GM21360 (cell line): ENCODE results near the gene ATG9A.

Source experiments
- ATAC-seq: cut with Tn5 transposase; IDR thresholded peaks from one replicate; pipeline ENCODE4 v1.9.1; 2021; ENCODE audit warnings: mild to moderate bottlenecking, moderate library complexity; ENCODE audit not compliant: unreplicated experiment

Gene ATG9A

DNA sequence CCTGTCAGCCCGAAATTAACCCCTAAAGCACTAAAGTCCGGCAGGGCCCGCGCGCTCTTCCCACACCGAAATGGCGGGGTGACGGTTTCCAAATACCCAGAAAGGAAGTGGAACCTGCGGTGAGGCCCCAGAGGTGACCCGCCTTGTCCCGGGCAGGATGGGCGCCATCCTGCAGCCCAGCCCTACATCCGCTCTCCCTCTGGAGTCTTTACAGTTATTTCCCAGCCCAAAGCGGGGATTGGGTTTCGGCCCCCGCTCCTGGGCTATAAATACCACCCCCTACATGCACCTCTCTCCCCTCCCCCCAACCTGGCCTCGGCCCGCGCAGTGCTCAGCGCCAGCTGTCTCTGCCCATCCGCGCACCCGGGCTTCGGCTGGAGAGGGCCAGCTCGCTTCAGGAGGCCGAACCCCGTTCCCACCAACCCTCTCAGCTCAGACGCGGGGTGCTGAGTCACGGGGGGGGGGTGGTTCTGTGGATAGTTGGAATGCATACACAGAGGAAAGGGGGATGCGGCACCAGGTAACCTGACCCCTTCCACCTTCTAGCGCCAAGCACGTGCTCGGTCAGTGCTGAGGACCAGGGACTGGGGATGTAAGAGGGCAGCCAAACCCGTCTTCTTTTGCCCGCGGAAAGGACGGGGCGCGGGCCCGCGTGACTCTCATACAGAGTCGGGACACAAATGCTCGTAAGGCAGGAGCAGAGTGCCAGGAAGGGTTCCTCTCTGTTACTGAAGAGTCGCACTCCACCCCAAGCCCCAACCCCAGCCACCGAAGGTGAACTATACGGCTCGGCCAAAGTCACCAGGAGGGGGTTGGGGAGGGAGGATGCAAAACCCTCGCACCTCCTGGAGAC is 23.7 kb upstream of the ATG9A start, which contains the start of gene TUBA4B:
Gene TUBA4B (plus strand): TSS at position 344 of the 853 bp plus-strand sequence. CDS start 165 bp downstream, at position 509.
- peak; percentile 11 for ATAC-seq

DNA sequence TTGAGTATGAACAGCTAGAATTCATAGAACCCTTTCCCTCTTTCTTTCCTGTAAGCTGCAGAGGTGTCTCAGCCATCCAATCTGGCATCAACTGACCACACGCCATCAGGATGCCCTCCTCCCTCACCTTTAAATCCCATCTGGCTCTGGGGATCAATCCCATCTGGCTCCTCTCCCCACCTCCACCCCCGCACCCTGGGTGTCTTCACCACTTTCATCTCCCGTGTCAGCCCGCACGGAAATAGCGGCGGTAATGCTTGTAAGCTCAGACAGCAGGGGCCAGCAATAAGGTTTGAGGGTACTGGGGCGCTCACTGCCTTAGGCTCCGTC is 23.1 kb upstream of the ATG9A start:
- ATAC-seq: no peak

DNA sequence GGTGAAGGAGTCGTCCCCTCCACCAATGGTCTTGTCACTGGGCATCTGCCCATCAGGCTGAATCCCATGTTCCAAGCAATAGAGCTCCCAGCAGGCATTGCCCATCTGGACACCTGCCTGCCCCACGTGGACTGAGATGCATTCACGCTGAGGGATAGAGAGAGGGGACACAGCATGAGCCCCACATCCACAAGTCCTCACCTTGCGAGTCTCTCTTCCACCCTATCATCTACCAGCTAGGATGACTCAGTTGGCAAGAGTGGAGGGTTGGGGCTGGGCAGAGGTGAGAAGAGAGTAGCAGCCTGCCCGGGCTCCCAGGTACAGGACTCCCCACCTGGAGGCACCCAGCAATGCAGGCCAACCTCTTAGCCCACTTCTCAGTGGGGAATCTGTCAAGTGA is 22.6 kb upstream of the ATG9A start:
- no peak for ATAC-seq

DNA sequence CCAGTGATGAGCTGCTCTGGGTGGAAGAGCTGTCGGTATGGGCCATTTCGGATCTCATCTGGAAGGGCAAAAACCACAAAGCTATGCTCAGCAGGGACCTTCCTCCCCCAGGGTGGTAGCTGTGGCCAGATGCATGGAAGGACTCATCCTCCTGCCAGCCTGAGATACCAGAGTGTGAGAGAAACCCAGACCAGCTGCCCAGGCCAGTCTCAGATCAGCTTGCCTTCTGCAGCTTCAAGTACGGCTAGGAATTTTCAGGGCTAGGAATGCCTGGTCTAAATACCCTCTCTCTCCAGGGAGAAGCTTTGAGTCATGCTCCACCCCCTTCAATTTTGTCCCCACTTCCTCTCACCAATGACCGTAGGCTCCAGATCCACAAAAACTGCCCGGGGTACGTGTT is 22.2 kb upstream of the ATG9A start:
- no peak for ATAC-seq

DNA sequence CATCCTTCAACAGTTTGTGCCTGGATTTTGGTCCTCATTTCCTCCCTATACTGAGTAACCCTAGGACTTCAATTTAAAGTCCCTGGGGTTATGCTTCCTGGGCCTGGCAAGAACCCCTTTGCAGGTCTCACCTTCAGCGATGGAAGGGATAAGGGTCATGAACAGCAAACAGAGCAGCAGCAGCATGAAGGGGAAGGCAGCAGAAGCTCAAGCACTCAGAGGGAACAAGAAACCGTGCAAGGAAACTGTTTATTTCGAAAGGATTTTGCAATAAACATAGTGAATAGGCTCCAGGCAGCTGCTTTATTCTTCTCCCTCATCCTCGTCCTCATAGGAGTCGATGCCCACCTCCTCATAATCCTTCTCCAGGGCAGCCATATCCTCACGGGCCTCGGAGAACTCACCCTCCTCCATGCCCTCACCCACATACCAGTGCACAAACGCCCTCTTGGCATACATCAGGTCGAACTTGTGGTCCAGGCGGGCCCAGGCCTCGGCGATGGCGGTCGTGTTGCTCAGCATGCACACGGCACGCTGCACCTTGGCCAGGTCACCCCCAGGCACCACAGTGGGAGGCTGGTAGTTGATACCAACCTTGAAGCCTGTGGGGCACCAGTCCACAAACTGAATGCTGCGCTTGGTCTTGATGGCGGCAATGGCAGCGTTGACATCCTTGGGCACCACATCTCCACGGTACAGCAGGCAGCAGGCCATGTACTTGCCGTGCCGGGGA is 20.8 kb upstream of the ATG9A start:
- no peak for ATAC-seq

DNA sequence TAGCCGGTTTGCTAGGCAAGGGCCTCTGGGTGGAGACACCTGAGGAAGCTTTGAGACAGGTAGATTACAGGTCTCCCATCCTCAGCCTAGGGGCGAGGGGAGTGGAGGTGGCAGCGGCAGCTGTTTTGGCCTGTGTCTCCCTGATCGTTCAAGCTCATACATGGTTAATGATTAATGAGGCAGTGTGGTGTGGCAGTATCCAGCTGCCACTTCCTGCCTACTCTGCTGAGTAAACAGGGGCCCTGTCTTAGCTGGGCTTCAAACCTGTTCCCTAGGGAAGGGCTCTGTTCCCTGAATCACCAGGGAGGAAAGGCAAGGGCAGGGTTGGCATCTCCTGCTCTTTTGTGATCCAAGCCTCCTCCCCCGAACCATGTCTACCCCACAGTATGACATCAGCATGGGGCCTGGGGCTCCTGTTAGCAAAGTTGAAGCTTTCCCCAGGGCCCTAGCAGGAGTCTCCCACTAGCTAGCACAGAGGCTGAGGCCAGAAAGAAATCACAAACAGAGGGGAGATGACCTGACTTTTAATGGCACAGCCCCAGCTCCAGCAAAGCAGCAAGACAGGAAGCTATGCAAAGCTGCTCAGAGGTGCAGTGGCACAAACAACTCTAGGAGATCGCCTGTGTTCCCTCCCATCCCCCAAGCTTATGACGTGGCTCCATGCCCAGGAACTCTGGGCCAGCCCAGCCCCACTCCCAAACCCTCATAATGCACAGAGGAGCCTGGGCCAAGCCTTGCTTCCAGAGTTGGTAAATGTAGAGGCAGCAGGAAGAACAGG is 20.0 kb upstream of the ATG9A start:
- no peak for ATAC-seq

DNA sequence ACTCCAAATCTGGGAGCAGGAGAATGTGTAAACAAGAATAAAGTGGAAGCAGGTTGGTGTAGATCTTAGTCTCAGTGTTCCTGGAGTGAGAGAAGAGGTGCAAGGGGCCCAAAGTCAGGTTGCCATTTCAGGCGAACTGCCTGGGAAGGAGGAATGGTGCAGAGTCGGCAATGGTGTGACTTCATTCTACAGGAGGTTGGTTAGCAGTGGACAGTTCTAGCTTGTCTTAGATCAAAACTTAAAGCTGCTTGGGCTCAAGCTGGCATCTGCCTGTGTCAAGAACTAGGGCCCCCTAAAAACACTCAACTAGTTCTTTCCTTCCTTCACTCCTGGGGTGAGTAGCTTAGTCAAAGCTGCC is 19.4 kb upstream of the ATG9A start:
- no peak for ATAC-seq

DNA sequence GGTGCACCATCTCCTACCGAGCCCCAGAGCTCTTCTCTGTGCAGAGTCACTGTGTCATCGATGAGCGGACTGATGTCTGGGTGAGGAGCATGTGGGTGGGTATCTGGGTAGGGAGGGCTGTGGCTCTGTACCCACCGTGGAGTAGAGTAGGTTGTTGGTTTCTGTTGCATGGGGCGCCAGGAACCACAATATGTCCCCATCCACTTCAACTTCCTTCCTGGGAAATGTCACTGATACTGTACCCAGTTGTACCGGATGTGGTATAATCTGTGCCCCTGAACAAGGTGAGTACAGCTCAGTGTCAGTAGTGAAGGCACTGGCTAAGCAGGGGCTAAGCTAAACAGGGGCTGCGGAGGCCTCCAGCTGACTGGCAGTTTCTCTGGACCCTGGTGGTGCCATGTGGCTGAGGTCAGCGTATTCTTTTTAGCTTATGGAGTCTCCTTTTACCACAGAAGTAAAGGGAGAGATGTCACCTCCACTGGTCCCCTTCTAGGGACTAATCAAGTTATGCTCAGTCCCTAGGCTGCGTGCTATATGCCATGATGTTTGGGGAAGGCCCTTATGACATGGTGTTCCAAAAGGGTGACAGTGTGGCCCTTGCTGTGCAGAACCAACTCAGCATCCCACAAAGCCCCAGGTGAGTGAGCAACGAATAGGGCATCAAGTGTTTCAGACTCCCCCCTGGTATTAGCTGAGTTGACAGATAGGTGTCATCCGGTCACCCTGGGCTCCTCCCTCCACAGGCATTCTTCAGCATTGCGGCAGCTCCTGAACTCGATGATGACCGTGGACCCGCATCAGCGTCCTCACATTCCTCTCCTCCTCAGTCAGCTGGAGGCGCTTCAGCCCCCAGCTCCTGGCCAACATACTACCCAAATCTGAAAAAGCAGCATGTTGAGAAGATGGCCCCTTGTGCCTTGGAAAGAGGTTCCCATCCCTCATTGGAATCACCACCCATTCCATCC is 18.5 kb upstream of the ATG9A start:
- no peak for ATAC-seq

DNA sequence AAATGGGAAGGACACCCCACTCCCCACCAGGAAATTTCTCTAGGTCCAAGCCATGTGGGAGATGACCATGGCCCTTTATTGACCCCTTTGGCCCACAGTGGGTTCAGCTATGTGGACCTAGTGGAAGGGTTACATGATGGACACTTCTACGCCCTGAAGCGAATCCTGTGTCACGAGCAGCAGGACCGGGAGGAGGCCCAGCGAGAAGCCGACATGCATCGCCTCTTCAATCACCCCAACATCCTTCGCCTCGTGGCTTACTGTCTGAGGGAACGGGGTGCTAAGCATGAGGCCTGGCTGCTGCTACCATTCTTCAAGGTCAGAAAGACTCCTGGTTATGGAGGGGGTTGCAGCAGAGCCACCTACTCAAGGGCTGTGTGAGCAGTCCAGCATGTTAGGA is 17.1 kb upstream of the ATG9A start:
- no peak for ATAC-seq

DNA sequence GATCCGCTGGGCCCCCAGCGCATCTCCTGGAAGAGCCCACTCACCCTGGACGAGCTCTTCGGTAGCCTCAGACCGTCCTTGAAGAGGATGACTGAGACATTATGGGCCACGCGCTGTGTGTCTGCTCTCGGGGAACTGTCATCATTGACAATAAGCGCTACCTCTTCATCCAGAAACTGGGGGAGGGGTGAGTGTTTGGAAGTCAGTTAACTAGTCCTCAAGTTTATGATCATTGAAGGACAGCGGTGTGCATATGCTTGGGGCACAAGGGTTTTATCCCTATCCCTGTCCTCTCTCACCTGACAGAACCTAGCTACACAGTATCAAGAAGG is 16.4 kb upstream of the ATG9A start:
- no peak for ATAC-seq

DNA sequence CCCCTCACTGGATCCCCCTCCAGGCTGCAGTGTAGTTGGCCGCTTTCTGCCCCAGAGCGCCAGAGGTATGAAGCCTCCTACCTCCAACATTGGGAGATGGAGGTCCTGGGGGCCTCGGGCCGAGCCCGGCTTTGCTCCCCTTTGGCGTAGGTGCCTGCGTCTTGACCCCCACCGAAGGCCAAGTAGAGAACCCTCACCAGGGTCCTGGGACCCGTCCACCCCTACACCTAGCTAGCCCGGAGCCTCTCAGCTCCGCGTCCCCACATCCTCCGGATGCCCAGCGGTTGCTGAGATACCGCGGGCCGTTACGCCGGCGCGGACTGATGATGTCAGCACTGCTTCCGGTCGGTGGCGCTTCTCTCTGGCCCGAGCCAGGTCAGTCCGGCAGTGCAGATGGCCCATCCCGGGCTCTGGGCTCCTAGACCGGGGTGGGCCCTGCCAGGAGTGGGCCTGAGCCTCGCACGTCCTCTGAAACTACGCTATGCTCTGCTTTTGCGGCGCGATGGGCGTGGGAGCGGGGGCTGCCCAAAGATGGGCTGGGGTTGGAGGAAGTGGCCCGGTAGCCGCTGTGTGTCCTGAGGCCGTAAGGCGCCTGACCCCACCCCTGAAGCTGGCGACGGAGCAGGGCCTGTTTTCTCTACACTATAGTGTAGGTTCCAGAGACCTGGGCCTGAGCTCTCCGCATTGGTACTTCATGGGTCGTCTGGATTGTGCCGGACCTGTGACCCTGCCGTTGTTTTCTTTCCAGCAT is 15.9 kb upstream of the ATG9A start, which contains the start of the genes GLB1L and STK16:
Gene GLB1L (minus strand): TSS at position 297 of the 751 bp plus-strand sequence. CDS start 1,871 bp downstream, outside the sequence.
Gene STK16 (plus strand): TSS at position 332 of the 751 bp plus-strand sequence. CDS start 521 bp downstream, outside the sequence.
- ATAC-seq: peak; percentile 78

DNA sequence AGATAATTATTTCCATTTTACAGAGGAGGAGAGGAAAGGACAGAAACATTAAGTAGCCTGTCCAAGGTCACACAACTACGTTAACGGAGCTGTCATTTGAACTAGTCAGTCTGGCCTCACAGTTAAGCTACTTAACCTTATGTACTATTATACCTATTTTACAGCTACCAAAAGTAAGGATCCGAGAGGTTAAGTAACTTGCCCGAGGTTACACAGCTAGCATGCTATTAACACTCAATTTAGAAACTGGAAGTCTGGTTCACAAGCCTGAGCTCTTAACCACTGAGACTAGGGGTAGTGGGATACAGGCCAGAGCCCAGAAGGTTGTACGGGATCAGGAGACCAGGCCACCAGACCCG is 15.3 kb upstream of the ATG9A start:
- ATAC-seq: no peak

DNA sequence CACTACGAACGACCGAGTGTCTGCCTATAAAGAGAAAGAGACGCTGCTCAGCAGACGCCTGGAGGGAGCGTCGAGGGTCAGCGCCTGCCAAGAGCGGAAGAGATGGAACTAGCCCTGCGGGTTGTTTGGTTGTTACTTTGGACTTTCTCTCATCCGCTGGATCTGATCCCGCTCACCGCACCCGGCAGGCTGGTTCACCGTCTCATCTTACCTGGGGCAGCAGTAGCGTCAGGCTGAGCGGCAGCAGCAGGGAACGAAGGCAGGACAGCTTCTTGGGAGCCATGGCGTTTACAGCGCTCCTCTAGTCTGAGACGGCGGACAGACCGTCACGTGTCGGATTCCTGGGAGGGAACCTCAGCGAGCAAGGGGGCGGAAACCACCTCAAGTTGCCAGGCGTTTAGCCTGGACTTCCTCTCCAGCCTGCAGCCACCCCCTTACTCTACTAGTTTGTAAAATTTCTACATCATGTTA is 13.9 kb upstream of the ATG9A start:
- ATAC-seq: no peak

DNA sequence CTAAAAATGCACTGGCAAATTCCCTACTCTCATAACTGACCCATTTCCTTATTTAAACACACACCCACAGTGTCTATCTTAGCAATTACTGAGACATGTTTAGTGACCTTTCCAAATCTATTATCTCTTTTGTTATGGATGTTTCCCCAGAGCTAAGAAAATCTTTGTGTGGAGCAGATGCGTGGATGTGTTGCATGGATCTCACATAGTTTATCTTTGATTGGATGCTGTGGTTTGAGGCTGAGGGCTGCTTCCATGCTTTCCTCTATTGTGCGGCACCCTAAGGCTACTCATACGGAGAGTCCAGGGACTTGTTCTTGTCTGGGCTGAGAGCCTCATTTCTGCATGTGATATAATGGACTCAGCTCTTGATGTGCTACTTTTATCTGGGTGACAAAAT is 4.9 kb upstream of the ATG9A start:
- no peak for ATAC-seq

DNA sequence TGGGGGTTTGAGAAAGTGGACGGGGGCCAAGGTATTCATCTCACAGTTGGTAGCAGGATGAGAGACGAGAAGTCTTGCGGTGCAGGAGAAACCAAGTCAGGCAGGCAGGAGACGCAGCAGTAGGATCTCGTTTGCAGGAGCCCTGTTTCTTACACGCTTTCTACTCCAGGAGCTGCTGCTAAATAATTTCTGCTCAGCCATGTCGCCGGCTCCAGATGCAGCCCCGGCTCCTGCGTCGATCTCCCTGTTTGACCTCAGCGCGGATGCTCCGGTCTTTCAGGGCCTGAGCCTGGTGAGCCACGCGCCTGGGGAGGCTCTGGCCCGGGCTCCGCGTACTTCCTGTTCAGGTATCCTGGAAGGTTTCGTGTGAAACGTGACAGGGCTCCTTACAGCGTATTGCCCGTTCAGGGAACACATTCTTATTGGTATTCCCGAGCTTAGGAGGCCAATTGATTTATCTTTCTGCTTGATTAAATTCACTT is 664 bp upstream of the ATG9A start:
- no peak for ATAC-seq

DNA sequence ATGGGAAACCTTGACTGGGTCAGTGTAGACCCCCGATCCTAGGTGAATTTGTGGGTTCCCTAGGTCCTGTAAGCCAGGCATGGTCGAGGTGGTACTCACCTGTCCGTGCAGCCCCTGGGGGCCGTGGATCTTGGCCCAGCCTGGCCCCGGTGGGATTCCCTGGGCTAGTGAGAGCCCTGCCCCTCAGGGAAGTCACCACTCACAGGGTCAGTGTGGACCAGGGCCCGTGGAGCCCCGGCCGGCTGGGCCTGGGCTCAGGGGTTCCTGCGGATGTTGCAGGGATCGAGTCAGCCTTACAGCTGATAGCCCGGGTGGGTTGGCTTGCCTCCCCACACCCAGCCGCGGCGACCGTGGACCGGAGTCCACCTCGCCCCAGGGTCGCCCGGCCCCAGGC is 528 bp downstream of the ATG9A start:
- ATAC-seq: peak; percentile 18

DNA sequence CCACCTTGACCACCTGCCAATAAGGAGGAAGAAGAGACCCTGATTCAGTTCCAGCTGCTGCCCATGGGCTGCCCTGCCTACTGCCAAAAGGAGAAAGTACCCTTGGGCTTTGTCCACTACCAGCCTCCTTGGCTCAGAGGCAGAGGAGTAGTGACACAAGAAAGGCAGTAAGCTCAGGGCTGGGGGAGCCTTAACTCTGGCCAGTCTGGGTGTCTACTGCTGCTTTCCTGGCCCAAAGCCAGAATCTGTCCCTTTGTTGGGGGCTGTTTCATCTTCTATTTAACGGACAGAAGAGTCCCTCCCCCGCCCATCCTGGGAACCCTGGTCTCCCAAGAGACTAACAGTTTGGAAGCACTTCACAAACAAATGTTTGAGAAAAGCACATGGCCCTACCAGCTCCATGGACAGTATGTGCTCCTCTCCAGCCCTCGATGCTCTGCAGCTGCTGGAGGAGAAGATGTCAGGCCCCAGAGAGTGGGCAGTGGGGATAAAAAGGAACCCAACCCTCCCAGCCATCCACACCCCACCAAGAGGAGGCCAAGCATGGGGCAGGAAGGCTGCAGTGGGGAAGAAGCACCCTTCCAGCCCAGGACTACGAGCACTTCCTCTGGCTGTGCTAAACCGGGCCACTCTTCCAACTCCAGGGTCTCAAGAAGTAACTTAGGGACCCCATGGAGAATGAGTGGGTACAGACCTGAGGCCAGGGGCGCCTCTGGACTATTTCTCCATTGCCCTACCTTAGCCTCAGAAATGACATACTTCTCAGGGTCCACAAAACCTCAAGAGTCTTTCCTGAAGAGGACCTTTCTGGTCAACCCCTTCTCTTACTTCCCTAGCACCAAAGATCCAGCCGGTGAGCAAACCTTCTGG is 1.2 kb downstream of the ATG9A start:
- no peak for ATAC-seq

DNA sequence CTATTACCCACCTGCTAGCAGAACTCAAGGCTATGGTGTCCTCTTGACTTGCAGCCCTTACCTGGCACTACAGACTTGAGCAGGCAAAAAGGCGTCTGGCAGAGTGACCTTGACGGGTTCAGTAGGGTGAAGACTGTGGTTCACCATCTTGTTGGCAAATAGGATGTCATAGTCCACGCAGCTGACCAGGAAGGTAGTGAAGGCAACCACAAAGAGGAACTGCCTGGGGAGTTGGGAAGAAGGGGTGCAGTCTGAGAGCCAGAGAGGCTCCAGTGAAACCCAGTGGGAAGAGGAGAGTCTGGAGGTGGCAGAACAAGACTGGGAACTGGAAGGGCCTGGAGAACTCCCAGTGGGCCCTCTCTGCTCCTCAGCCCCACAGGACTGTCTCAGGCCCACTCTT is 4.1 kb downstream of the ATG9A start:
- ATAC-seq: no peak
